HepG2 (cell line): ENCODE data around the gene HSD11B2. TPM values are rescaled to one million over a fixed set of nuclear protein-coding genes. Genes with fewer than 3 reads are reported as not detected.

Experiments
- ATF1 ChIP-seq: IDR thresholded peaks from 2 replicates; pipeline ENCODE4 v1.6.1; 2016; ENCODE audit warnings: mild to moderate bottlenecking, control low read depth
- E2F2 ChIP-seq: sonication (generic); formaldehyde crosslinking; IDR thresholded peaks from 2 replicates; pipeline ENCODE4 v1.4.0; 2020; ENCODE audit warnings: missing genetic modification reagents, borderline replicate concordance
- IRX3 ChIP-seq: sonication (generic); formaldehyde crosslinking; IDR thresholded peaks from 2 replicates; pipeline ENCODE4 v1.8.1; 2023; ENCODE audit warnings: mild to moderate bottlenecking, low read depth, missing genetic modification reagents, borderline replicate concordance
- JUND ChIP-seq: sonication (generic); formaldehyde crosslinking; IDR thresholded peaks from 2 replicates; pipeline ENCODE4 v1.8.0; 2022; ENCODE audit warnings: mild to moderate bottlenecking, missing genetic modification reagents
- MED1 ChIP-seq: sonication (generic); formaldehyde crosslinking; IDR thresholded peaks from 2 replicates; pipeline ENCODE4 v1.4.0; 2020; ENCODE audit warnings: missing genetic modification reagents
- NRL ChIP-seq: sonication (generic); formaldehyde crosslinking; IDR thresholded peaks from 2 replicates; pipeline ENCODE4 v1.5.0; 2020; ENCODE audit warnings: missing genetic modification reagents, mild to moderate bottlenecking, moderate library complexity, borderline replicate concordance
- PHF21A ChIP-seq: sonication (generic); formaldehyde crosslinking; IDR thresholded peaks from 2 replicates; pipeline ENCODE4 v1.5.0; 2020; ENCODE audit warnings: mild to moderate bottlenecking, missing genetic modification reagents
- SAFB2 ChIP-seq: sonication (generic); formaldehyde crosslinking; IDR thresholded peaks from 2 replicates; pipeline ENCODE4 v1.5.1; 2020; ENCODE audit warnings: missing genetic modification reagents, low read depth, mild to moderate bottlenecking, borderline replicate concordance
- SOX6 ChIP-seq, 2 experiments: fragments of 450-650 bp in 1 of 2; sonication (generic) in 1 of 2; formaldehyde crosslinking in 1 of 2; IDR thresholded peaks; 2 replicates each; pipeline versions ENCODE4 v1.4.0 to v1.6.1; 2017 to 2020; ENCODE audit warnings: antibody characterized with exemption in 1 of 2, mild to moderate bottlenecking in 1 of 2, missing genetic modification reagents in 1 of 2
- TRIM24 ChIP-seq: sonication (generic); formaldehyde crosslinking; IDR thresholded peaks from 2 replicates; pipeline ENCODE4 v1.8.0; 2022; ENCODE audit warnings: mild to moderate bottlenecking, missing genetic modification reagents
- WIZ ChIP-seq: sonication (generic); formaldehyde crosslinking; IDR thresholded peaks from 2 replicates; pipeline ENCODE4 v1.5.1; 2020; ENCODE audit warnings: mild to moderate bottlenecking, missing genetic modification reagents
- XRCC5 ChIP-seq: fragments of 200-400 bp; formaldehyde crosslinking; optimal IDR thresholded peaks from 2 replicates; pipeline ENCODE3; 2017; ENCODE audit warnings: mild to moderate bottlenecking, low read length
- ZFP41 ChIP-seq: sonication (generic); formaldehyde crosslinking; IDR thresholded peaks from 2 replicates; pipeline ENCODE4 v1.4.0; 2020; ENCODE audit warnings: mild to moderate bottlenecking, missing genetic modification reagents, borderline replicate concordance
- ZNF225 ChIP-seq: sonication (generic); formaldehyde crosslinking; IDR thresholded peaks from 2 replicates; pipeline ENCODE4 v1.4.0; 2020; ENCODE audit warnings: mild to moderate bottlenecking, missing genetic modification reagents
- ZNF503 ChIP-seq: sonication (generic); formaldehyde crosslinking; IDR thresholded peaks from 2 replicates; pipeline ENCODE4 v1.4.0; 2020; ENCODE audit warnings: missing genetic modification reagents
- ZNF572 ChIP-seq: sonication (generic); formaldehyde crosslinking; IDR thresholded peaks from 2 replicates; pipeline ENCODE4 v1.5.1; 2020; ENCODE audit warnings: mild to moderate bottlenecking, missing genetic modification reagents
- ZNF574 ChIP-seq: sonication (generic); formaldehyde crosslinking; IDR thresholded peaks from 2 replicates; pipeline ENCODE4 v1.4.0; 2020; ENCODE audit warnings: missing genetic modification reagents
- ZNF788 ChIP-seq: sonication (generic); formaldehyde crosslinking; IDR thresholded peaks from 2 replicates; pipeline ENCODE4 v1.5.0; 2020; ENCODE audit warnings: mild to moderate bottlenecking, missing genetic modification reagents, borderline replicate concordance
- polyA plus RNA-seq, 8 experiments: library from polyadenylated mRNA; depleted of rRNA in 3 of 8; stranded (reverse) in 7 of 8; unstranded in 1 of 8; fragments of >200 nt; fragmentation: Illumina TruSeq in 4 of 8; extraction: Trizol in 4 of 8; gene quantifications; 2 replicates each; pipeline versions ENCODE4 v1.2.1 to v1.2.3, GENCODE V29; 2011 to 2016; ENCODE audit warnings: low read depth in 4 of 8, missing spikeins in 1 of 8, mixed read lengths in 1 of 8; ENCODE audit not compliant: insufficient read depth in 1 of 8
- total RNA-seq, 5 experiments: library from RNA; depleted of rRNA; stranded (reverse); fragments of >200 nt; fragmentation: Illumina TruSeq; extraction: Trizol; gene quantifications; 2 replicates each; pipeline ENCODE4 v1.2.3, GENCODE V29; 2016; ENCODE audit warnings: low read depth in 1 of 5
- TF ChIP-seq, protein P1 (sequence below): sonication (generic); formaldehyde crosslinking; IDR thresholded peaks from 2 replicates; pipeline ENCODE4 v1.8.0; 2022; ENCODE audit warnings: missing genetic modification reagents, mild to moderate bottlenecking, inconsistent platforms, borderline replicate concordance
- TF ChIP-seq, protein P2 (sequence below): IDR thresholded peaks from 2 replicates; pipeline ENCODE4 v1.6.1; 2016; ENCODE audit warnings: missing biosample characterization, missing genetic modification reagents, low read depth

The HSD11B2 gene
- total and polyA plus RNA-seq, 2 of the 13 experiments (the other 11 are each of a cell fraction or from before 2014, with no cell fraction given) = 8.9 to 13.6 TPM

- TF ChIP-seq, protein P1, sequence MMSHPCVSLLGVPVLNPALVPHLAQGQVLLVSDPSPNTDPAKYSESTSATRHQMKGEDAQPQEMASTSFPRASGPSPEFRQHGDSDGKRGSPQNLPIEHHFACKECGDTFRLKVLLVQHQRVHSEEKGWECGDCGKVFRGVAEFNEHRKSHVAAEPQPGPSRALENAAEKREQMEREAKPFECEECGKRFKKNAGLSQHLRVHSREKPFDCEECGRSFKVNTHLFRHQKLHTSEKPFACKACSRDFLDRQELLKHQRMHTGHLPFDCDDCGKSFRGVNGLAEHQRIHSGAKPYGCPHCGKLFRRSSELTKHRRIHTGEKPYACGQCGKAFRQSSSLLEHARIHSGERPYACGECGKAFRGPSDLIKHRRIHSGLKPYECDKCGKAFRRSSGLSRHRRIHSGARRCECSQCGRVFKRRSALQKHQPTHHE = peak; percentile 86; the same call in 1 of the 2 replicates
- TF ChIP-seq TRIM24 (CRISPR knock-in tag) (no peak), JUND (CRISPR knock-in tag) (peak; percentile 74), XRCC5 (peak; percentile 94), ATF1 (CRISPR knock-in tag) (peak; percentile 71; the same call in 1 of the 2 replicates), IRX3 (CRISPR knock-in tag) (peak; percentile 89), ZNF503 (CRISPR knock-in tag) (peak; percentile 75; the same call in 1 of the 2 replicates), SAFB2 (CRISPR knock-in tag) (peak; percentile 15; the same call in 1 of the 2 replicates), ZNF574 (peak; percentile 92), WIZ (CRISPR knock-in tag) (peak; percentile 34; the same call in 1 of the 2 replicates), ZFP41 (CRISPR knock-in tag) (peak; percentile 23; the same call in 1 of the 2 replicates), NRL (CRISPR knock-in tag) (peak; percentile 89), MED1 (peak; percentile 75), E2F2 (CRISPR knock-in tag) (peak; percentile 86; the same call in 1 of the 2 replicates), PHF21A (CRISPR knock-in tag) (peak; percentile 87), SOX6 (IDR thresholded peaks at IDR 0.05) (no peak), SOX6 (CRISPR knock-in tag; IDR thresholded peaks at IDR 0.05) (peak; percentile 74), ZNF788 (CRISPR knock-in tag) (peak; percentile 99), ZNF572 (CRISPR knock-in tag) (peak; percentile 81; the same call in 1 of the 2 replicates), ZNF225 (peak; percentile 98; the same call in 1 of the 2 replicates)
- TF ChIP-seq, protein P2, sequence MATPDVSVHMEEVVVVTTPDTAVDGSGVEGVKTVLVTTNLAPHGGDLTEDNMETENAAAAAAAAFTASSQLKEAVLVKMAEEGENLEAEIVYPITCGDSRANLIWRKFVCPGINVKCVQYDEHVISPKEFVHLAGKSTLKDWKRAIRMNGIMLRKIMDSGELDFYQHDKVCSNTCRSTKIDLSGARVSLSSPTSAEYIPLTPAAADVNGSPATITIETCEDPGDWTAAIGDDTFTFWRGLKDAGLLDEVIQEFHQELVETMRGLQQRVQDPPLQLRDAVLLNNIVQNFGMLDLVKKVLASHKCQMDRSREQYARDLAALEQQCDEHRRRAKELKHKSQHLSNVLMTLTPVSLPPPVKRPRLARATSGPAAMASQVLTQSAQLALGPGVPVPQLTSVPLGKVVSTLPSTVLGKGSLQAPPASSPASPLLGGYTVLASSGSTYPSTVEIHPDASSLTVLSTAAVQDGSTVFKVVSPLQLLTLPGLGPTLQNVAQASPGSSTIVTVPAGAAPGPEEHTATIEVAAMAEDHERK (CRISPR knock-in tag) = peak; percentile 88
Observed at GRCh38 chr16:67480833-67481560, 50.1 kb downstream of the HSD11B2 start, which contains the start of gene ATP6V0D1 (continued).
